ENCODE measurements around the gene TAS2R43.
"Not testable (repeated sequence)": the region's sequence is repeated elsewhere in the genome, so short reads cannot be mapped to it uniquely, and the experiment has no call there.

TAS2R43 gene

GRCh38 chr12:11092128-11092527 lies at the start of gene TAS2R43:
Gene TAS2R43 (minus strand): TSS chr12:11092313. CDS start chr12:11092229, 84 bp downstream.
- DNase-seq (ENCODE audit: low read depth) = no peak
- no peak within 1 kb of the TSS for H3K4me3 ChIP-seq (ENCODE audit: low read depth, low read length)
- no peak for TF ChIP-seq CTCF (IDR thresholded peaks at IDR 0.05; ENCODE audit: control insufficient read depth, extremely low read depth, insufficient read depth)

GRCh38 chr12:11136075-11136474 lies 44.0 kb upstream of the TAS2R43 start:
- DNase-seq (ENCODE audit: low read depth) = no peak
- TF ChIP-seq CTCF (IDR thresholded peaks at IDR 0.05; ENCODE audit: control insufficient read depth, extremely low read depth, insufficient read depth) = no peak
- H3K4me3 ChIP-seq (ENCODE audit: low read depth, low read length) = no peak overlapping the region

- DNase-seq (ENCODE audit: low read depth) = no peak
- no peak for TF ChIP-seq CTCF (IDR thresholded peaks at IDR 0.05; ENCODE audit: control insufficient read depth, extremely low read depth, insufficient read depth)
- H3K4me3 ChIP-seq (ENCODE audit: low read depth, low read length) = no peak within 1 kb of the TSS
Observed at GRCh38 chr12:11134305-11134704, 42.2 kb upstream of the TAS2R43 start, which contains the start of gene TAS2R30. Gene TAS2R30 (minus strand): TSS chr12:11134644. CDS start chr12:11134244, 400 bp downstream.

- H3K4me3 ChIP-seq (ENCODE audit: low read depth, low read length) = no peak overlapping the region
- DNase-seq (ENCODE audit: low read depth) = no peak
- TF ChIP-seq CTCF (IDR thresholded peaks at IDR 0.05; ENCODE audit: control insufficient read depth, extremely low read depth, insufficient read depth) = no peak
Observed at GRCh38 chr12:11133816-11134215, 41.7 kb upstream of the TAS2R43 start.

- no peak overlapping the region for H3K4me3 ChIP-seq (ENCODE audit: low read depth, low read length)
- TF ChIP-seq CTCF (IDR thresholded peaks at IDR 0.05; ENCODE audit: control insufficient read depth, extremely low read depth, insufficient read depth) = no peak
- no peak for DNase-seq (ENCODE audit: low read depth)
Observed at GRCh38 chr12:11133162-11133561, 41.0 kb upstream of the TAS2R43 start.

GRCh38 chr12:11130999-11131398 lies 38.9 kb upstream of the TAS2R43 start:
- no peak for DNase-seq (ENCODE audit: low read depth)
- TF ChIP-seq CTCF (IDR thresholded peaks at IDR 0.05; ENCODE audit: control insufficient read depth, extremely low read depth, insufficient read depth) = no peak
- no peak overlapping the region for H3K4me3 ChIP-seq (ENCODE audit: low read depth, low read length)

GRCh38 chr12:11130382-11130781 lies 38.3 kb upstream of the TAS2R43 start:
- no peak overlapping the region for H3K4me3 ChIP-seq (ENCODE audit: low read depth, low read length)
- TF ChIP-seq CTCF (IDR thresholded peaks at IDR 0.05; ENCODE audit: control insufficient read depth, extremely low read depth, insufficient read depth) = no peak
- DNase-seq (ENCODE audit: low read depth) = no peak

GRCh38 chr12:11114130-11114529 lies 22.0 kb upstream of the TAS2R43 start:
- not testable (repeated sequence) for DNase-seq (ENCODE audit: low read depth); H3K4me3 ChIP-seq (ENCODE audit: low read depth, low read length)

GRCh38 chr12:11111213-11111612 lies 19.1 kb upstream of the TAS2R43 start:
- not testable (repeated sequence) for H3K4me3 ChIP-seq (ENCODE audit: low read depth, low read length); DNase-seq (ENCODE audit: low read depth)
